Fibroblast of lung (primary cell): ENCODE data around the gene TBCB. TPM values are rescaled to one million over a fixed set of nuclear protein-coding genes. Genes with fewer than 3 reads are reported as not detected.
A peak's percentile ranks its signal among the peaks of the same experiment; 100 is the strongest.

Experiments
- DNase-seq, 2 donors: peaks; one replicate each; pipeline versions ENCODE4 v3.0.0 to v3.0.0-alpha.2; 2010; ENCODE audit warnings: low read depth in 2 of 2
- H2AFZ ChIP-seq: 2 replicates; pipeline ENCODE4 v1.5.1; 2012; ENCODE audit warnings: low read length, control low read depth, inconsistent platforms
- H3K27ac ChIP-seq: 2 replicates; pipeline ENCODE4 v1.5.1; 2011; ENCODE audit warnings: low read length, control low read depth; ENCODE audit not compliant: insufficient read depth
- H3K27me3 ChIP-seq: 2 replicates; pipeline ENCODE4 v1.5.1; 2011; ENCODE audit warnings: mild to moderate bottlenecking, low read length; ENCODE audit not compliant: control insufficient read depth, insufficient read depth
- H3K36me3 ChIP-seq: 2 replicates; pipeline ENCODE4 v1.5.1; 2011; ENCODE audit warnings: low read length; ENCODE audit not compliant: control insufficient read depth, insufficient read depth
- H3K4me1 ChIP-seq: 2 replicates; pipeline ENCODE4 v1.5.1; 2011; ENCODE audit warnings: low read length; ENCODE audit not compliant: control insufficient read depth, insufficient read depth; ENCODE audit errors: extremely low read depth
- H3K4me2 ChIP-seq: 2 replicates; pipeline ENCODE4 v1.5.1; 2011; ENCODE audit warnings: low read length, control low read depth; ENCODE audit not compliant: insufficient read depth; ENCODE audit errors: extremely low read depth
- H3K4me3 ChIP-seq, 4 experiments: fragments of 200-600 bp in 1 of 4; sonication (generic) in 1 of 4; replicated peaks in 1 of 4; 2 replicates each; pipeline ENCODE4 v1.5.1; 2011 to 2016; ENCODE audit warnings: low read length in 4 of 4, low read depth in 3 of 4, mild to moderate bottlenecking in 3 of 4, control low read depth in 2 of 4, inconsistent platforms in 1 of 4, mixed read lengths in 1 of 4; ENCODE audit not compliant: insufficient read depth in 1 of 4; ENCODE audit errors: control extremely low read depth in 1 of 4
- H3K79me2 ChIP-seq: 2 replicates; pipeline ENCODE4 v1.5.1; 2012; ENCODE audit warnings: mild to moderate bottlenecking, low read length, inconsistent platforms; ENCODE audit not compliant: control insufficient read depth, insufficient read depth
- H3K9ac ChIP-seq: 2 replicates; pipeline ENCODE4 v1.5.1; 2011; ENCODE audit warnings: mild to moderate bottlenecking, low read length, control low read depth; ENCODE audit not compliant: insufficient read depth
- H3K9me3 ChIP-seq: 2 replicates; pipeline ENCODE4 v1.5.1; 2012; ENCODE audit warnings: low read depth, low read length; ENCODE audit not compliant: control insufficient read depth, insufficient read depth
- H4K20me1 ChIP-seq: 2 replicates; pipeline ENCODE4 v1.5.1; 2011; ENCODE audit warnings: low read length; ENCODE audit not compliant: control insufficient read depth, insufficient read depth; ENCODE audit errors: extremely low read depth
- CTCF ChIP-seq, 2 donors: IDR thresholded peaks in 1 of 2; conservative IDR thresholded peaks in 1 of 2; 1 replicate in 1 of 2; 2 replicates in 1 of 2; pipeline ENCODE4 v1.5.1; 2011 to 2012; ENCODE audit warnings: low read length in 2 of 2, control low read depth in 1 of 2, inconsistent platforms in 1 of 2, low read depth in 1 of 2, mild to moderate bottlenecking in 1 of 2
- EZH2 ChIP-seq: IDR thresholded peaks from 2 replicates; pipeline ENCODE4 v1.5.1; 2012; ENCODE audit warnings: low read length, control low read depth, mild to moderate bottlenecking; ENCODE audit errors: missing control alignments
- polyA plus RNA-seq, 2 donors: library from polyadenylated mRNA; depleted of rRNA in 1 of 2; stranded (reverse) in 1 of 2; unstranded in 1 of 2; fragments of >200 nt; gene quantifications; 2 replicates each; pipeline ENCODE4 v1.2.1, GENCODE V29; 2011 to 2012; ENCODE audit warnings: missing spikeins in 1 of 2
- total RNA-seq: library from RNA; depleted of rRNA; stranded (reverse); fragments of >200 nt; gene quantifications from 2 replicates; pipeline ENCODE4 v1.2.1, GENCODE V29; 2014

The TBCB gene
- total and polyA plus RNA-seq, 2 donors (not counting 1 experiment from before 2014, with no cell fraction given), result 194 to 249 TPM

DNA sequence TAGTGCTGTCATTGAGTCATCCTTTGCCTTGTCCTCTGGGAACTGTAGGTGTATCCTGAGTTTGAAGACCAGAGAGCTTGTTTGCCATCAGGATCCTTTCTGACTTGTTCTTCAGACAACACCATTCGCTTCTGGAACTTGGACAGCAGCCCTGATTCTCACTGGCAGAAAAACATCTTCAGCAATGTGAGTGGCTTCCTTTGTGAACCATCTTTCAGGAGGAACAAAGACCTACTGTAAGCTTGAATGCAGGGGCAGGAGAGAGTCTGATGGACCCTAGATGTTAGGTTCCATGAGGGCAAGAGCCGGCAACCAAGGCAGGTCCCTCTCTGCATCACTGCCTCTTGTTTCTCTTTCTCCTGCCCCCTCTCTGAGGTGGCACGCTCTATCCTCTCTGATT is 33.9 kb upstream of the TBCB start:
- no peaks in the 10 kb centered on the region for H3K4me1 ChIP-seq
- H3K9me3 ChIP-seq, result no peaks in the 10 kb centered on the region
- DNase-seq, result peak in 1 of 2 donors; percentile 11
- no peak overlapping the region for H3K4me3 ChIP-seq
- H3K4me2 ChIP-seq, result no peak overlapping the region
- TF ChIP-seq EZH2, result no peak
- no peak for TF ChIP-seq CTCF (conservative IDR thresholded peaks at IDR 0.05 in 1 of 2, IDR thresholded peaks at IDR 0.05 in 1 of 2; ENCODE audit: low read depth in 1 of 2, low read length in 2 of 2)
- no peaks in the 10 kb centered on the region for H3K27me3 ChIP-seq
- H4K20me1 ChIP-seq, result no peaks in the 10 kb centered on the region
- no peak overlapping the region for H2AFZ ChIP-seq
- no peak overlapping the region for H3K9ac ChIP-seq
- H3K36me3 ChIP-seq, result peaks cover 16% of the 10 kb centered on the region
- H3K27ac ChIP-seq, result no peak overlapping the region
- no peaks in the 10 kb centered on the region for H3K79me2 ChIP-seq

DNA sequence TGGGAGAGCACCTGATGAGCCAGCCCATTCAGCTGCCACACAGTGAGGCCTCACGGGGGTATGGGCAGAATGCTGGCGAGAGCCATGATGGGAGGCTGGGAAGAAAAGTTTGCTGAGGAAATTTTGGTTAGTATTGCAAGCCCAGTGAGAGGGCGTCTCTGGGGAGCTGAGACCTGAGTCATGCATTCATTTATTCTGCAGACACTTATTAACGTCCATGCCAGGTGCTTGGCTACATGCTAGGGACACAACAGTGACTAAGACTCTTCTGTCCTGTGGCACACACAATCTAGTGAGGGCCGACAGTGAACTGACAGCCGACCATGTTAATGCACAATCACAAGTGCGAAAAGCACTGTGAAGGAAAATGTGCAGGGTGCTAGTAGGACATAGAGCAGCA is 33.4 kb upstream of the TBCB start:
- H3K79me2 ChIP-seq, result no peaks in the 10 kb centered on the region
- peaks cover 16% of the 10 kb centered on the region for H3K36me3 ChIP-seq
- H3K27me3 ChIP-seq, result no peaks in the 10 kb centered on the region
- no peak overlapping the region for H3K4me2 ChIP-seq
- no peak for TF ChIP-seq EZH2
- TF ChIP-seq CTCF (conservative IDR thresholded peaks at IDR 0.05 in 1 of 2, IDR thresholded peaks at IDR 0.05 in 1 of 2; ENCODE audit: low read depth in 1 of 2, low read length in 2 of 2), result no peak
- no peaks in the 10 kb centered on the region for H4K20me1 ChIP-seq
- H3K9ac ChIP-seq, result no peak overlapping the region
- no peaks in the 10 kb centered on the region for H3K4me1 ChIP-seq
- H2AFZ ChIP-seq, result no peak overlapping the region
- H3K4me3 ChIP-seq, result no peak overlapping the region
- H3K27ac ChIP-seq, result no peak overlapping the region
- no peaks in the 10 kb centered on the region for H3K9me3 ChIP-seq
- peak in 1 of 2 donors; percentile 13 for DNase-seq

DNA sequence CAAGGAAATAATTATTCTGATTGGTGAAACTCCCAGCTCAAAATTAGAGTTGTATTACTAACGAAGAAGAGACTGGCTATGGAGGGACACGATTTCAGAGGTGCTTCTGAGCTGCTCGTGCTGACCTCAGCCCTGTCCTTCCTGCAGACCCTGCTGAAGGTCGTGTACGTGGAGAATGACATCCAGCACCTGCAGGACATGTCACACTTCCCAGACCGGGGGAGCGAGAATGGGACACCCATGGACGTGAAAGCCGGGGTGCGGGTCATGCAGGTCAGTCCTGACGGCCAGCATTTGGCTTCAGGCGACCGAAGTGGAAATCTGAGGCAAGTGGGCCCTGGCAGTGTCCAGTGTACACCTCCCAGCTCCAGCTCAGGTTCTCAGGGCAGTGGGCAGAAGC is 32.4 kb upstream of the TBCB start:
- H3K4me2 ChIP-seq, result no peak overlapping the region
- no peak overlapping the region for H3K4me3 ChIP-seq
- no peaks in the 10 kb centered on the region for H3K4me1 ChIP-seq
- no peak for DNase-seq
- peaks cover 16% of the 10 kb centered on the region for H3K36me3 ChIP-seq
- no peaks in the 10 kb centered on the region for H3K27me3 ChIP-seq
- no peaks in the 10 kb centered on the region for H4K20me1 ChIP-seq
- no peaks in the 10 kb centered on the region for H3K79me2 ChIP-seq
- no peak overlapping the region for H3K9ac ChIP-seq
- H3K9me3 ChIP-seq, result no peaks in the 10 kb centered on the region
- TF ChIP-seq EZH2, result no peak
- TF ChIP-seq CTCF (conservative IDR thresholded peaks at IDR 0.05 in 1 of 2, IDR thresholded peaks at IDR 0.05 in 1 of 2; ENCODE audit: low read depth in 1 of 2, low read length in 2 of 2), result no peak
- H3K27ac ChIP-seq, result no peak overlapping the region
- no peak overlapping the region for H2AFZ ChIP-seq
